Ovary (tissue), 9 donors: ENCODE data around the gene IL22RA2. TPM values are rescaled to one million over a fixed set of nuclear protein-coding genes. Genes with fewer than 3 reads are reported as not detected.

Experiments used
- DNase-seq, 5 donors: peaks; one replicate each; pipeline ENCODE4 v3.0.0-alpha.2; 2019 to 2020
- H3K27ac ChIP-seq, 2 donors: fragments of 200-600 bp; one replicate each; pipeline versions ENCODE4 v1.5.1 to v1.8.0; 2019 to 2022
- H3K27me3 ChIP-seq: fragments of 200-600 bp; one replicate; pipeline ENCODE4 v1.8.0; 2022
- H3K36me3 ChIP-seq: fragments of 200-600 bp; sonication (generic); one replicate; pipeline ENCODE4 v1.5.1; 2019
- H3K4me1 ChIP-seq: one replicate; pipeline ENCODE4 v1.8.1; 2013; ENCODE audit warnings: mild to moderate bottlenecking, moderate library complexity; ENCODE audit not compliant: insufficient read depth
- H3K4me3 ChIP-seq: fragments of 200-600 bp; sonication (generic); one replicate; pipeline ENCODE4 v1.5.1; 2017
- H3K9me3 ChIP-seq, 2 donors: fragments of 200-600 bp in 1 of 2; sonication (generic) in 1 of 2; one replicate each; pipeline versions ENCODE4 v1.5.1 to v1.8.1; 2013 to 2019; ENCODE audit warnings: mild to moderate bottlenecking in 1 of 2, moderate library complexity in 1 of 2
- CTCF ChIP-seq, 3 donors: fragments of 450-650 bp in 2 of 3; fragments of 200-600 bp in 1 of 3; IDR thresholded peaks; one replicate each; pipeline versions ENCODE4 v1.5.1 to v1.8.0; 2016 to 2022; ENCODE audit warnings: antibody characterized with exemption in 3 of 3, mild to moderate bottlenecking in 1 of 3
- EP300 ChIP-seq: sonication (generic); formaldehyde crosslinking; IDR thresholded peaks from one replicate; pipeline ENCODE4 v1.6.1; 2017; ENCODE audit warnings: antibody characterized with exemption
- POLR2A ChIP-seq: fragments of 450-650 bp; IDR thresholded peaks from one replicate; pipeline ENCODE4 v1.6.1; 2017; ENCODE audit warnings: antibody characterized with exemption, mild to moderate bottlenecking, moderate library complexity
- WGBS, 3 donors: extraction: QIAGEN DNeasy Blood & Tissue Kit in 1 of 3; methylation state at CpG; one replicate each; pipeline versions ENCODE4 v1.1.5 to v1.1.7; 2013 to 2017; 5-methylcytosine and 5-hydroxymethylcytosine counted together
- intact Hi-C, 4 donors: fragments of 100-400 bp; cut with DNase I; formaldehyde crosslinking; loops; one replicate each; pipeline versions ENCODE4 v1.11.0 to v1.15.1; 2022 to 2023
- polyA plus RNA-seq, 2 donors: library from polyadenylated mRNA; stranded (reverse); fragments of 200-250 nt in 1 of 2; fragments of 350-450 nt in 1 of 2; fragmentation: Illumina TruSeq in 1 of 2; extraction: RNeasy Lipid Tissue Mini Kit (QIAGEN cat#74804) in 1 of 2; gene quantifications; one replicate each; pipeline ENCODE4 v1.2.3, GENCODE V29; 2013 to 2014
- total RNA-seq, 7 donors: library from RNA; depleted of rRNA in 2 of 7; stranded (reverse); fragments of >200 nt in 2 of 7; fragmentation: NEBNext Ultra II Directional in 3 of 7; extraction: Animal tissue kit (Norgen Biotek cat#: 25700) in 3 of 7; gene quantifications; one replicate each; pipeline versions ENCODE4 v1.1.0 to v1.2.4, GENCODE V29; 2016 to 2023
- donor health status: DM: no; HTN: no; CAD: no; lungs with moderate emphysema.
- donor health status: DM: no; HTN: no; CAD: no.
- donor health status: Bipolar disorder and iron deficiency.
- donor health status: DM: yes; HTN: yes; CAD: no.
- donor health status: DM: no; HTN: no; CAD: no.
- donor health status: DM: yes; HTN: yes; CAD: no.

The IL22RA2 gene
- total and polyA plus RNA-seq, 9 donors, result not detected

GRCh38 chr6:137214931-137215330 is 41.5 kb upstream of the IL22RA2 start:
- TF ChIP-seq EP300, result no peak
- no peak for TF ChIP-seq POLR2A
- TF ChIP-seq CTCF (IDR thresholded peaks at IDR 0.05), result no peak
- Histone ChIP-seq H3K4me1 (peaks cover 20% of the 10 kb centered on the region), H3K9me3 (no peaks in the 10 kb centered on the region), H3K27me3 (no peaks in the 10 kb centered on the region), H3K27ac (no peak overlapping the region), H3K4me3 (no peak overlapping the region), H3K36me3 (no peaks in the 10 kb centered on the region)
- intact Hi-C loops, result no loop called here
- WGBS, 3 donors, result 89 to 96% (median 91%) methylated on average over 3 of the region's 3 CpGs
- no peak for DNase-seq

GRCh38 chr6:137213813-137214212 is 40.4 kb upstream of the IL22RA2 start:
- H3K27me3 ChIP-seq, result no peaks in the 10 kb centered on the region
- no peaks in the 10 kb centered on the region for H3K9me3 ChIP-seq
- H3K4me1 ChIP-seq, result peaks cover 21% of the 10 kb centered on the region
- no peaks in the 10 kb centered on the region for H3K36me3 ChIP-seq
- 50 to 56% (median 51%) methylated on average over 2 of the region's 2 CpGs for WGBS, 3 donors
- H3K27ac ChIP-seq, result peak overlapping the region in 1 of 2 donors; percentile 18
- no peak overlapping the region for H3K4me3 ChIP-seq
- no peak for DNase-seq
- TF ChIP-seq EP300 (no peak), POLR2A (no peak), CTCF (IDR thresholded peaks at IDR 0.05) (no peak)
- intact Hi-C loops, result no loop called here

- 6 to 14% (median 9%) methylated on average over 4 of the region's 4 CpGs for WGBS, 3 donors
Measured at GRCh38 chr6:137213331-137213740, 39.9 kb upstream of the IL22RA2 start.

GRCh38 chr6:137211910-137212309 is 38.5 kb upstream of the IL22RA2 start:
- intact Hi-C loops, result no loop called here
- Histone ChIP-seq H3K36me3 (no peaks in the 10 kb centered on the region), H3K9me3 (no peaks in the 10 kb centered on the region), H3K27me3 (no peaks in the 10 kb centered on the region), H3K27ac (no peak overlapping the region), H3K4me3 (no peak overlapping the region), H3K4me1 (peaks cover 15% of the 10 kb centered on the region)
- TF ChIP-seq EP300 (no peak), POLR2A (no peak), CTCF (IDR thresholded peaks at IDR 0.05) (no peak)
- 96 to 99% (median 98%) methylated on average over 3 of the region's 3 CpGs for WGBS, 3 donors
- DNase-seq, result no peak

More at GRCh38 chr6:137213331-137213740, 39.9 kb upstream of the IL22RA2 start:
- no peak overlapping the region for H3K4me3 ChIP-seq
- no peak for TF ChIP-seq EP300
- no peak for TF ChIP-seq CTCF (IDR thresholded peaks at IDR 0.05)
- no peak for TF ChIP-seq POLR2A
- no peak for DNase-seq
- intact Hi-C loops, result no loop called here
- no peaks in the 10 kb centered on the region for H3K27me3 ChIP-seq
- H3K4me1 ChIP-seq, result peaks cover 21% of the 10 kb centered on the region
- H3K9me3 ChIP-seq, result no peaks in the 10 kb centered on the region
- H3K27ac ChIP-seq, result peak overlapping the region in 1 of 2 donors; percentile 18
- no peaks in the 10 kb centered on the region for H3K36me3 ChIP-seq

- intact Hi-C loops, result no loop called here
- Histone ChIP-seq H3K4me3 (no peak overlapping the region), H3K9me3 (no peaks in the 10 kb centered on the region), H3K27me3 (no peaks in the 10 kb centered on the region), H3K4me1 (peaks cover 16% of the 10 kb centered on the region), H3K36me3 (no peaks in the 10 kb centered on the region), H3K27ac (no peak overlapping the region)
- DNase-seq, result no peak
- no peak for TF ChIP-seq POLR2A
- no peak for TF ChIP-seq EP300
- no peak for TF ChIP-seq CTCF (IDR thresholded peaks at IDR 0.05)
Measured at GRCh38 chr6:137210903-137211302, 37.5 kb upstream of the IL22RA2 start.
